GM18951 (cell line): ENCODE measurements around the gene FBN2.

Experiments
- POLR2A ChIP-seq: IDR thresholded peaks from 4 replicates; pipeline ENCODE4 v1.6.1; 2011; ENCODE audit warnings: mild to moderate bottlenecking; ENCODE audit not compliant: insufficient read length, insufficient read depth; ENCODE audit errors: extremely low read depth
- in situ Hi-C: fragments of 300-500 bp; cut with MboI; formaldehyde crosslinking; loops from one replicate; pipeline ENCODE4 v1.12.0; 2022; ENCODE audit warnings: low sequenced_read_pairs, mixed read lengths, inconsistent platforms; ENCODE audit not compliant: unreplicated experiment

FBN2 gene

DNA sequence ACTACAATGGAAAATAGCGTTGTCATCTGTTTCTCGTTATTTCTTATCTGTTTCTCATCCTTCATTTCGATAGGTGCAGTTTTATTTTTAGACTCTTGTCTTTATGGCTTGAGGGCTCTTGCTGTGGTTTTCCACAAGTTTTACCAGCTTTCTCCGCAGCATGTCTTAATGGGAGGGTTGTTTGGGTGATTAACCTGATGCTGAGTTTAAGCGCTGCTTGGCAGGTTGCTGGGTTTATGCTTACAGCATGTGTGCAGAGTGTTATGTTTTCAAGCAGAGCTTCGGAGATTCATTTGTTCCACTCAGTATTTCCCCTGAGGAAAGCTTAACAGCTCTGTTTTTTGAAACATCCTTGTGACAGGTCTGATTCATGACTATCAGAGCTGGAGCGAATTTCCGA is 300.5 kb downstream of the FBN2 start:
- no peak for TF ChIP-seq POLR2A
- in situ Hi-C loops = no loop called here

DNA sequence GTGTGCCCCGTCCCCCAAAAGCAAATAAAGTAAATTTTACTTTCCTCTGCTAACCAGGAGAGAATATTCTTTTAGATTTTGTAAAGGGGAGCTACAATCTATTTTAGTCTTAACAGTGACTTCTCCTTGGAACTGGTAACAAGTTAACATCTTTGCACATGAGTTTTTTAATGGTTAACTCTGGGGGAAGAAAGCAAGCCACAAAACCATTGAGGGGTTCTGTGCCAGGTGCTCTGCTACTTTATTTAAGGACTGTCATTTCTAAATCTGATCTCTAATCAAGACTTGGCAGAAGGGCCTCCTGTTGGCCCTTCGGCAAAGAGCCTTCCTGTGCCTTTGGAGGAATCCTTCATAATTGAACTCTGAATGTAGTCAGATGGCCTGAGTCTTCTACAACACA is 301.0 kb downstream of the FBN2 start:
- in situ Hi-C loops = no loop called here
- TF ChIP-seq POLR2A = no peak

GRCh38 chr5:128236334-128236733 is 301.7 kb downstream of the FBN2 start:
- TF ChIP-seq POLR2A = no peak
- in situ Hi-C loops = no loop called here

DNA sequence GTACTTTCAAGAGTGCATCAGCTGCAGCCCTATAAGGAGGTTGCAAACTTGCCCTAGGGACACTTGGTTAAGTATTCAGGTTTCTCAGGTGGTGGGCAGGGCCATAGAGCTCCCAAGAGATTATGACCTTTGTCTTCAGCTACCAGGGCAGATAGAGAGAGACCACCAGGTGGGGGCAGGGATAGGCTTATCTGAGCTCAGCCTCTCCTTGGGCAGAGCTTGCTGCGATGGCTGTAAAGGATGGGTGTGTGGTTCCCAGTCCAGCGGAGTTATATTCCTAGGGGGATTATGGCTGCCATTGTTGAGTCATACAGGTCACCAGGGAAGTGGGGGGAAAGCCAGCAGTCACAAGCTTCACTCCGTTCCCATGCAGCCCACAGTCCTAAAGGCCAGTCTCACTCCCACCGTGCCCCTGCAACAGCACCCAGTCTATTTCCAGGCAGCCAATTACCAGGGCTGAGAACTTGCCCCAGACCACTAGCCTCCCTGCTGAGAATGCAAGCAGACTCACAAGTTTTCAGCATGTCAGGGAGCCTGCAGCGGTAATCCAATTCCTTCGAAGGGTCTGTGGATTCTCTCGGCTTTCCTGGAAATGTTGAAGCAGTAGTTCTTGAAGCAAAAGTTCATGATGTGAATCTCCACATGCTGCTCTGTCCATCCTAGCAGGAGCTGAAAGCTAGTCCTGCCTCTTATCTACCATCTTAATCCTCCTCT is 303.0 kb downstream of the FBN2 start:
- in situ Hi-C loops = no loop called here
- no peak for TF ChIP-seq POLR2A

- in situ Hi-C loops = no loop called here
- TF ChIP-seq POLR2A = no peak
Measured at GRCh38 chr5:128228521-128228920, 309.5 kb downstream of the FBN2 start.

DNA sequence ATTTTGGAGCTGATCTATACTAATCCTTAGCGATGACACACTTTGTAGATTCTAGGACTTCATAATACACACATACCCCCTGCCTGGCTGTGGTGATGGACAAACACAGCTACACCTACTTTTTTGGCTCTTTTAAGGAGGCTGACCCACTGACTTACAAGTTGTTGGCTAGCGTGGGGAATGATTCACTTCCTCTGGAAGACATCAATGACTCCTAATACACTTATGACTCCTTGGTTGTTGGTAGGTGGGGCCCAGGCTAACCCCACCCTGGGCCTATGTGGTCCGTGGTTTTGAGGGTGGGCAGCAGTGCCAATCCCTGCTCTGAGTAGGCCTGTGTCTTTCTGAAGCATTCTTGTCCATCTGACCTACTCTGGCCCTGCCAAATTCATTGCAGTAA is 310.0 kb downstream of the FBN2 start:
- no peak for TF ChIP-seq POLR2A
- in situ Hi-C loops = no loop called here

DNA sequence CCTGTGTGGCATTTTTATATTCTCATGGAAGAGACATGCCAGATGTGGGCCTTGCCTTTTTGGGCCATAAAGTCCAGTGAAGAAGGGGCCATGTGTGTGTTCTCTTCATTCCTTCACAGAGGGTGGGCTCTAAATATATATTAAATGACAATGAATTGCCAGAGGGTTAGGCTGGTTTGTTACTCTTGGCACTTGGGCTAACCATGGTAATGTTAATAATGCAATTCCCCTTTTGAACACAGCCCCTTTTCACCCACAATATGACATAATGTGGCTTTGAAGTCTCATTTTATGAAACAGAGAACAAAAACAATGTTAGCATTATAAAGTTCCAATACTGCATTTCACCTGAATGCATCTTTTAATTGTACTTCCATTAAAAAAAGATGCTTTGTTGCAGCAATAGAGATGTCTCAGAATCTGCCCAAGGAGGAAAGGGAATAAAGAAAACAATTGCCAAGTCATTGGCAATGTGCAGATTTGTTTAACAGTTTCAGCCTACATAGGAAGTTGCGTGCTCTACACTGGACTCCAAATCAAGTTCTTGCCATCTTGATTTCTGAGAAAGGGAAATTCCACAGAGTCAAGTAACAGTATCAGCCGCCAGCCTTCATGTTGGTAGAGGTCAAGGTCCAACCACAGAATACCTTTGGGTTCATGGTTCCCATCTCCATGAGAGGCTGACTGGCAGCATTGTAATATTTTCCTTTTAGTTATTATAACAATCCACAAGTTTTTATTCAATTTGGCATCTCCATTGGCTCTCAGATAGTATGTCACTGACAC is 312.6 kb downstream of the FBN2 start:
- TF ChIP-seq POLR2A = no peak
- in situ Hi-C loops = no loop called here

- in situ Hi-C loops = loop anchor here (25.0 kb wide), 1 partner anchor 438 kb away; no protein-coding TSS in a partner anchor
- TF ChIP-seq POLR2A = no peak
Measured at GRCh38 chr5:128224336-128224735, 313.7 kb downstream of the FBN2 start.

DNA sequence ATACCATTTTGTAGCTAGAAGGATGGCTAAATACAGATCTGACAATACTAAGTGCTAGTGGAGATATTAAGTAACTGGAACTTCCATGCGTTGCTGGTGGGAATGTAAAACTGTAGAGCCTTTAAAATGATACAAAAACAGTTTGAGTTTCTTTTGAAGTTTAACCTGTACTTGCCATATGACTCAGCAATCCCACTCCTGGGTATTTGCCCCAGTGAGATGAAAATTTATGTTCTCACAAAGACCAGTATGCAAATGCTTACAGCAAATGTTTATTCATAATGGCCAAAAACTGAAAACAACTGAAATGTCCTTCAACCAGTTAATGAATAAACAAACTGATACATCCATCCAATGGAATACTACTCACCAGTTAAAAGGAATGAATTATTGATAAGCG is 317.2 kb downstream of the FBN2 start:
- TF ChIP-seq POLR2A = no peak
- in situ Hi-C loops = loop anchor here (25.0 kb wide), 1 partner anchor 441 kb away; no protein-coding TSS in a partner anchor

- in situ Hi-C loops = loop anchor here (25.0 kb wide), 1 partner anchor 445 kb away; no protein-coding TSS in a partner anchor
Measured at GRCh38 chr5:128216860-128217531, 321.0 kb downstream of the FBN2 start.

GRCh38 chr5:128216285-128216684 is 321.8 kb downstream of the FBN2 start:
- TF ChIP-seq POLR2A = no peak
- in situ Hi-C loops = loop anchor here (25.0 kb wide), 1 partner anchor 446 kb away; no protein-coding TSS in a partner anchor

More at GRCh38 chr5:128216860-128217531, 321.0 kb downstream of the FBN2 start:
- TF ChIP-seq POLR2A = no peak

GRCh38 chr5:128213833-128214232 is 324.2 kb downstream of the FBN2 start:
- no peak for TF ChIP-seq POLR2A

DNA sequence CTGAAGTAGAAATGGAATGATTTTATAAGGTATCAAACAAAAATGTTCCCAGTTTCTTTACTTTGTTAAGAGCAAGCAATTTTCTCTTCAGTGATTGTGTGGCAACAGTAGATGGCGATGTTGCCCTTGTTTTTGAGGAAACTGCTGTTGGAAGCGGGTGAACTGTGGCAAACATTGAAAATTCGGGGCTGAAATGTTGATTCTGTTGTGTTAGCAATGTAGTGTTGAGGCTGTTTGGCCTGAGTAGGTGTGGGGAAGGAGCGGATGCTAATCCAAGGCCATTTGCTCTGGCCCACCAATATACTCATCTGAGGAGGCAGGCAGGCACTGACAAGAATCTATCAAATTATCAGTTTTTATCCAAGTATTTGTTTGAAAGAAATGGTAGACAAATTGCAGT is 324.7 kb downstream of the FBN2 start:
- in situ Hi-C loops = loop anchor here (25.0 kb wide), 1 partner anchor 449 kb away; no protein-coding TSS in a partner anchor

More at GRCh38 chr5:128213833-128214232, 324.2 kb downstream of the FBN2 start:
- in situ Hi-C loops = loop anchor here (25.0 kb wide), 1 partner anchor 448 kb away; no protein-coding TSS in a partner anchor

DNA sequence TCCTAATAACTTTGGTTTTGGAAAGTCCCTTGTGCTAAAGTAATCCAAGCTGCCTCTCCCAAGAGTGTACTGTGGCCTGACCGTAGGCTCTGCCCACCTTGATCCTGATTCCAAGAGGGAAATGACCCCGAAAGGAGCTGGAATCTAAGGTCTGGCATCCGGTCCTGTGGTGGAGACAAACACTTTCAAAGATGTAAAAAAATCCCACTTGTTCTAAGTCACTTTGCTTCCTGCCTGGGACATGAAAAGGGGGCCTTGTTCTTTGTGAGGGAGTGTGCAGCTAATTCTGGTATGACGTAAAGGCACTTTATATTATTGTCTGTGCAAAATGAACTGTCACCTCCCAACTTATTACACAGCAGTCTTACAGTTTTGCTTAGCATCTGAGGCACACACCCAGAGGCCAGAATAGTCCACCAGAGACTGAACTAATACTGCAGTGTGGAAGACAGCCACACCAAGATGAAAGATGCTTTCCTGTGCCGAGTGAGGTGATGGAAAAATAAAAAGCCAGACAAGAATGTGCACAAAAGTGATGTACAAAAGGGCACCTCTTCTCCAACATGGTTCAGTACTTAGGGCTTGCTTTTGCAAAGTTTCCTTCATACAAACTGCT is 325.7 kb downstream of the FBN2 start:
- in situ Hi-C loops = loop anchor here (25.0 kb wide), 1 partner anchor 450 kb away; no protein-coding TSS in a partner anchor
- TF ChIP-seq POLR2A = no peak

More for the DNA sequence above, 324.7 kb downstream of the FBN2 start:
- no peak for TF ChIP-seq POLR2A
